HepG2 (cell line): ENCODE data around the gene SPRY1. TPM values are rescaled to one million over a fixed set of nuclear protein-coding genes. Genes with fewer than 3 reads are reported as not detected.
A peak's percentile ranks its signal among the peaks of the same experiment; 100 is the strongest.

Experiments used
- ASH2L ChIP-seq: fragments of 300-600, 200-600 bp; sonication (generic); IDR thresholded peaks from 2 replicates; pipeline ENCODE4 v1.7.0; 2017; ENCODE audit warnings: low read depth, mild to moderate bottlenecking, moderate library complexity, mixed read lengths, low read length; ENCODE audit not compliant: insufficient read length
- BORCS8-MEF2B ChIP-seq: sonication (generic); formaldehyde crosslinking; IDR thresholded peaks from 2 replicates; pipeline ENCODE4 v1.8.0; 2022; ENCODE audit warnings: mild to moderate bottlenecking, missing genetic modification reagents
- CHD2 ChIP-seq: IDR thresholded peaks from 2 replicates; pipeline ENCODE4 v1.6.1; 2011; ENCODE audit warnings: low read depth, low read length, improper control_type of control experiment
- CSRNP1 ChIP-seq: sonication (generic); formaldehyde crosslinking; IDR thresholded peaks from 2 replicates; pipeline ENCODE4 v1.8.1; 2023; ENCODE audit warnings: mild to moderate bottlenecking, missing genetic modification reagents
- FOXP1 ChIP-seq, 2 experiments: fragments of 450-650 bp in 1 of 2; IDR thresholded peaks; 2 replicates each; pipeline ENCODE4 v1.6.1; 2017 to 2018; ENCODE audit warnings: antibody characterized with exemption in 1 of 2
- HDAC1 ChIP-seq: sonication (generic); formaldehyde crosslinking; IDR thresholded peaks from 2 replicates; pipeline ENCODE4 v1.5.1; 2020; ENCODE audit warnings: mild to moderate bottlenecking, missing genetic modification reagents
- MAZ ChIP-seq, 2 experiments: sonication (generic) in 1 of 2; formaldehyde crosslinking in 1 of 2; IDR thresholded peaks; 2 replicates each; pipeline versions ENCODE4 v1.5.0 to v1.6.1; 2012 to 2020; ENCODE audit warnings: low read depth in 2 of 2, mild to moderate bottlenecking in 2 of 2, borderline replicate concordance in 1 of 2, improper control_type of control experiment in 1 of 2, low read length in 1 of 2, missing genetic modification reagents in 1 of 2, moderate library complexity in 1 of 2
- NBN ChIP-seq: fragments of 450-650 bp; conservative IDR thresholded peaks from 2 replicates; pipeline ENCODE4 v1.6.1; 2017
- NR2F2 ChIP-seq: IDR thresholded peaks from 2 replicates; pipeline ENCODE4 v1.6.1; 2012; ENCODE audit warnings: low read depth, inconsistent platforms, borderline replicate concordance
- PAX8 ChIP-seq: sonication (generic); formaldehyde crosslinking; IDR thresholded peaks from 2 replicates; pipeline ENCODE4 v1.8.0; 2022; ENCODE audit warnings: mild to moderate bottlenecking, missing genetic modification reagents, borderline replicate concordance
- POLR2A ChIP-seq, 2 experiments: IDR thresholded peaks; 2 replicates each; pipeline ENCODE4 v1.6.1; 2011; ENCODE audit warnings: low read depth in 2 of 2, low read length in 2 of 2, mild to moderate bottlenecking in 1 of 2, moderate library complexity in 1 of 2; ENCODE audit not compliant: insufficient read depth in 1 of 2
- RBFOX2 ChIP-seq: fragments of 200-400 bp; formaldehyde crosslinking; IDR thresholded peaks from 2 replicates; pipeline ENCODE4 v1.6.1; 2017; ENCODE audit warnings: low read depth, mild to moderate bottlenecking, low read length
- SMAD3 ChIP-seq: sonication (generic); formaldehyde crosslinking; IDR thresholded peaks from 2 replicates; pipeline ENCODE4 v1.4.0; 2020; ENCODE audit warnings: missing genetic modification reagents
- SOX6 ChIP-seq, 2 experiments: fragments of 450-650 bp in 1 of 2; sonication (generic) in 1 of 2; formaldehyde crosslinking in 1 of 2; IDR thresholded peaks; 2 replicates each; pipeline versions ENCODE4 v1.4.0 to v1.6.1; 2017 to 2020; ENCODE audit warnings: antibody characterized with exemption in 1 of 2, mild to moderate bottlenecking in 1 of 2, missing genetic modification reagents in 1 of 2
- SP2 ChIP-seq: sonication (generic); formaldehyde crosslinking; IDR thresholded peaks from 2 replicates; pipeline ENCODE4 v1.5.1; 2020; ENCODE audit warnings: mild to moderate bottlenecking, missing genetic modification reagents
- TMF1 ChIP-seq: sonication (generic); formaldehyde crosslinking; IDR thresholded peaks from 2 replicates; pipeline ENCODE4 v1.8.1; 2022; ENCODE audit warnings: low read depth, missing genetic modification reagents
- ZC3H13 ChIP-seq: sonication (generic); formaldehyde crosslinking; IDR thresholded peaks from 2 replicates; pipeline ENCODE4 v1.8.1; 2023; ENCODE audit warnings: mild to moderate bottlenecking, missing genetic modification reagents, moderate library complexity
- ZFP91 ChIP-seq: sonication (generic); formaldehyde crosslinking; IDR thresholded peaks from 2 replicates; pipeline ENCODE4 v1.9.0; 2022; ENCODE audit warnings: missing genetic modification reagents, mild to moderate bottlenecking, borderline replicate concordance
- ZFY ChIP-seq: sonication (generic); formaldehyde crosslinking; IDR thresholded peaks from 2 replicates; pipeline ENCODE4 v1.4.0; 2020; ENCODE audit warnings: missing genetic modification reagents
- ZKSCAN5 ChIP-seq: sonication (generic); formaldehyde crosslinking; IDR thresholded peaks from 2 replicates; pipeline ENCODE4 v1.5.1; 2020; ENCODE audit warnings: mild to moderate bottlenecking, missing genetic modification reagents
- ZNF564 ChIP-seq: sonication (generic); formaldehyde crosslinking; IDR thresholded peaks from 2 replicates; pipeline ENCODE4 v1.8.1; 2023; ENCODE audit warnings: mild to moderate bottlenecking, missing genetic modification reagents
- ZNF574 ChIP-seq: sonication (generic); formaldehyde crosslinking; IDR thresholded peaks from 2 replicates; pipeline ENCODE4 v1.4.0; 2020; ENCODE audit warnings: missing genetic modification reagents
- ZSCAN25 ChIP-seq: sonication (generic); formaldehyde crosslinking; IDR thresholded peaks from 2 replicates; pipeline ENCODE4 v1.8.0; 2022; ENCODE audit warnings: mild to moderate bottlenecking, missing genetic modification reagents
- ZSCAN30 ChIP-seq: sonication (generic); formaldehyde crosslinking; IDR thresholded peaks from 2 replicates; pipeline ENCODE4 v1.5.0; 2020; ENCODE audit warnings: mild to moderate bottlenecking, missing genetic modification reagents
- polyA plus RNA-seq, 8 experiments: library from polyadenylated mRNA; depleted of rRNA in 3 of 8; stranded (reverse) in 7 of 8; unstranded in 1 of 8; fragments of >200 nt; fragmentation: Illumina TruSeq in 4 of 8; extraction: Trizol in 4 of 8; gene quantifications; 2 replicates each; pipeline versions ENCODE4 v1.2.1 to v1.2.3, GENCODE V29; 2011 to 2016; ENCODE audit warnings: low read depth in 4 of 8, missing spikeins in 1 of 8, mixed read lengths in 1 of 8; ENCODE audit not compliant: insufficient read depth in 1 of 8
- total RNA-seq, 5 experiments: library from RNA; depleted of rRNA; stranded (reverse); fragments of >200 nt; fragmentation: Illumina TruSeq; extraction: Trizol; gene quantifications; 2 replicates each; pipeline ENCODE4 v1.2.3, GENCODE V29; 2016; ENCODE audit warnings: low read depth in 1 of 5

The SPRY1 gene
- total and polyA plus RNA-seq, 2 of the 13 experiments (the other 11 are each of a cell fraction or from before 2014, with no cell fraction given): 24.7 to 33.4 TPM

- TF ChIP-seq HDAC1 (peak; percentile 1; the same call in 1 of the 2 replicates), RBFOX2 (peak; percentile 81), BORCS8-MEF2B (CRISPR knock-in tag) (peak; percentile 52; the same call in 1 of the 2 replicates), TMF1 (CRISPR knock-in tag) (peak; percentile 69), CSRNP1 (CRISPR knock-in tag) (peak; percentile 73; the same call in 1 of the 2 replicates), ZSCAN30 (CRISPR knock-in tag) (no peak), ZC3H13 (CRISPR knock-in tag) (peak; percentile 52; the same call in 1 of the 2 replicates), MAZ (IDR thresholded peaks at IDR 0.05; ENCODE audit: borderline replicate concordance, low read depth, low read length) (peak; percentile 56; the same call in 1 of the 2 replicates), MAZ (CRISPR knock-in tag; IDR thresholded peaks at IDR 0.05; ENCODE audit: low read depth) (peak; percentile 76; the same call in 1 of the 2 replicates), SMAD3 (no peak), ZFP91 (CRISPR knock-in tag) (no peak), ZSCAN25 (CRISPR knock-in tag) (no peak), SOX6 (IDR thresholded peaks at IDR 0.05) (no peak), SOX6 (CRISPR knock-in tag; IDR thresholded peaks at IDR 0.05) (0 out of 2 replicates have a peak, but pooled peaks have one; percentile 6), ZNF574 (CRISPR knock-in tag) (peak; percentile 13; the same call in 1 of the 2 replicates), ZNF564 (CRISPR knock-in tag) (0 out of 2 replicates have a peak, but pooled peaks have one; percentile 16), FOXP1 (IDR thresholded peaks at IDR 0.05) (no peak), FOXP1 (CRISPR knock-in tag; IDR thresholded peaks at IDR 0.05) (no peak), NBN (no peak), ASH2L (peak; percentile 7), ZFY (CRISPR knock-in tag) (peak; percentile 28; the same call in 1 of the 2 replicates), CHD2 (no peak), POLR2A (IDR thresholded peaks at IDR 0.05; ENCODE audit: insufficient read depth in 1 of 2, low read depth in 2 of 2, low read length in 2 of 2) (peak in 1 of 2 experiments; percentile 20; a peak in 1 of 4 replicates), PAX8 (CRISPR knock-in tag) (no peak), NR2F2 (no peak), SP2 (peak; percentile 20; the same call in 1 of the 2 replicates), ZKSCAN5 (CRISPR knock-in tag) (no peak)
Observed at GRCh38 chr4:123398066-123398852, 1.7 kb downstream of the SPRY1 start (continued).
